GM21360 (cell line): ENCODE data around the gene CCDC106.

ENCODE experiments used
- ATAC-seq: cut with Tn5 transposase; IDR thresholded peaks from one replicate; pipeline ENCODE4 v1.9.1; 2021; ENCODE audit warnings: mild to moderate bottlenecking, moderate library complexity; ENCODE audit not compliant: unreplicated experiment

The CCDC106 gene

GRCh38 chr19:55694241-55694655 is 46.2 kb downstream of the CCDC106 start:
- no peak for ATAC-seq

- ATAC-seq, result no peak
These were observed 46.9 kb downstream of the CCDC106 start for GRCh38 chr19:55694656-55695491.

- no peak for ATAC-seq
These were observed 47.7 kb downstream of the CCDC106 start for GRCh38 chr19:55695511-55696290.

- ATAC-seq, result no peak
These were observed 48.5 kb downstream of the CCDC106 start for GRCh38 chr19:55696301-55697068.

- ATAC-seq, result no peak
These were observed 49.0 kb downstream of the CCDC106 start for GRCh38 chr19:55697069-55697440.

- no peak for ATAC-seq
These were observed 49.7 kb downstream of the CCDC106 start for GRCh38 chr19:55697698-55698097.

GRCh38 chr19:55698256-55698655 is 50.2 kb downstream of the CCDC106 start:
- no peak for ATAC-seq

GRCh38 chr19:55699221-55699620 is 51.2 kb downstream of the CCDC106 start:
- no peak for ATAC-seq

GRCh38 chr19:55700813-55701212 is 52.8 kb downstream of the CCDC106 start:
- ATAC-seq, result no peak

GRCh38 chr19:55702131-55702627 is 54.2 kb downstream of the CCDC106 start:
- no peak for ATAC-seq
